ENCODE measurements around the gene BCLAF1.

The BCLAF1 gene

GRCh38 chr6:136289579-136290409, at the start of gene BCLAF1:
TSS of gene BCLAF1 (minus strand) at chr6:136289846. CDS start at chr6:136279866, 9,980 bp downstream.
- H3K9me3 Mint-ChIP-seq, result no peaks in the 10 kb centered on the region

GRCh38 chr6:136338486-136338885, 48.8 kb upstream of the BCLAF1 start:
- DNase-seq (no peak), ATAC-seq (no peak)
- H3K27me3 Mint-ChIP-seq, result no peaks in the 10 kb centered on the region
- no peaks in the 10 kb centered on the region for H3K4me1 Mint-ChIP-seq
- no peak overlapping the region for H3K4me3 Mint-ChIP-seq
- H3K9me3 Mint-ChIP-seq, result no peaks in the 10 kb centered on the region
- H3K27ac Mint-ChIP-seq, result peak overlapping the region in 1 of 2 donors; percentile 63

More at GRCh38 chr6:136289579-136290409, at the start of gene BCLAF1:
- Mint-ChIP-seq H3K4me1 (peaks cover 57% of the 10 kb centered on the region), H3K4me3 (peak within 1 kb of the TSS; percentile 94 to 98), H3K27me3 (no peaks in the 10 kb centered on the region), H3K27ac (peak within 1 kb of the TSS; percentile 100)
- DNase-seq, result peak; percentile 99 to 100
- ATAC-seq, result peak; percentile 91

- no peaks in the 10 kb centered on the region for H3K9me3 Mint-ChIP-seq
- H3K27ac Mint-ChIP-seq, result no peak overlapping the region
- ATAC-seq, result no peak
- H3K4me1 Mint-ChIP-seq, result no peaks in the 10 kb centered on the region
- no peaks in the 10 kb centered on the region for H3K27me3 Mint-ChIP-seq
- no peak overlapping the region for H3K4me3 Mint-ChIP-seq
- no peak for DNase-seq
These were observed 48.0 kb upstream of the BCLAF1 start for GRCh38 chr6:136337606-136338005.

GRCh38 chr6:136337121-136337520, 47.5 kb upstream of the BCLAF1 start:
- Mint-ChIP-seq H3K9me3 (no peaks in the 10 kb centered on the region), H3K4me1 (no peaks in the 10 kb centered on the region), H3K27ac (no peak overlapping the region), H3K27me3 (no peaks in the 10 kb centered on the region), H3K4me3 (no peak overlapping the region)
- DNase-seq (no peak), ATAC-seq (no peak)

- H3K27me3 Mint-ChIP-seq, result no peaks in the 10 kb centered on the region
These were observed 46.2 kb upstream of the BCLAF1 start for GRCh38 chr6:136335736-136336363.

GRCh38 chr6:136334853-136335252, 45.2 kb upstream of the BCLAF1 start:
- Mint-ChIP-seq H3K27ac (no peak overlapping the region), H3K9me3 (no peaks in the 10 kb centered on the region), H3K27me3 (no peaks in the 10 kb centered on the region), H3K4me3 (no peak overlapping the region), H3K4me1 (no peaks in the 10 kb centered on the region)
- DNase-seq, result no peak
- peak; percentile 37 for ATAC-seq

More at GRCh38 chr6:136335736-136336363, 46.2 kb upstream of the BCLAF1 start:
- no peaks in the 10 kb centered on the region for H3K9me3 Mint-ChIP-seq
- H3K4me3 Mint-ChIP-seq, result no peak overlapping the region
- DNase-seq, result no peak
- no peaks in the 10 kb centered on the region for H3K4me1 Mint-ChIP-seq
- ATAC-seq, result no peak
- H3K27ac Mint-ChIP-seq, result no peak overlapping the region

- DNase-seq, result no peak
- Mint-ChIP-seq H3K4me3 (no peak overlapping the region), H3K4me1 (no peaks in the 10 kb centered on the region), H3K27ac (no peak overlapping the region), H3K9me3 (no peaks in the 10 kb centered on the region), H3K27me3 (no peaks in the 10 kb centered on the region)
- no peak for ATAC-seq
These were observed 44.8 kb upstream of the BCLAF1 start for GRCh38 chr6:136334465-136334846.

- H3K4me1 Mint-ChIP-seq, result no peaks in the 10 kb centered on the region
- no peak for DNase-seq
- no peaks in the 10 kb centered on the region for H3K27me3 Mint-ChIP-seq
- no peak overlapping the region for H3K27ac Mint-ChIP-seq
- no peak for ATAC-seq
- no peak overlapping the region for H3K4me3 Mint-ChIP-seq
- H3K9me3 Mint-ChIP-seq, result no peaks in the 10 kb centered on the region
These were observed 44.3 kb upstream of the BCLAF1 start for GRCh38 chr6:136333824-136334464.

GRCh38 chr6:136331461-136331860, 41.8 kb upstream of the BCLAF1 start:
- no peak overlapping the region for H3K4me3 Mint-ChIP-seq
- no peak overlapping the region for H3K27ac Mint-ChIP-seq
- H3K9me3 Mint-ChIP-seq, result no peaks in the 10 kb centered on the region
- ATAC-seq, result no peak
- no peaks in the 10 kb centered on the region for H3K4me1 Mint-ChIP-seq
- no peak for DNase-seq
- H3K27me3 Mint-ChIP-seq, result no peaks in the 10 kb centered on the region

GRCh38 chr6:136330634-136331033, 41.0 kb upstream of the BCLAF1 start:
- Mint-ChIP-seq H3K4me3 (no peak overlapping the region), H3K27ac (no peak overlapping the region), H3K9me3 (no peaks in the 10 kb centered on the region), H3K27me3 (no peaks in the 10 kb centered on the region), H3K4me1 (no peaks in the 10 kb centered on the region)
- ATAC-seq (no peak), DNase-seq (no peak)

GRCh38 chr6:136326038-136326553, 36.5 kb upstream of the BCLAF1 start:
- Mint-ChIP-seq H3K27me3 (no peaks in the 10 kb centered on the region), H3K9me3 (no peaks in the 10 kb centered on the region), H3K4me1 (no peaks in the 10 kb centered on the region), H3K27ac (no peak overlapping the region), H3K4me3 (no peak overlapping the region)
- ATAC-seq, result no peak
- no peak for DNase-seq

GRCh38 chr6:136324686-136325380, 35.2 kb upstream of the BCLAF1 start:
- no peaks in the 10 kb centered on the region for H3K9me3 Mint-ChIP-seq
- H3K27ac Mint-ChIP-seq, result no peak overlapping the region
- no peak overlapping the region for H3K4me3 Mint-ChIP-seq
- no peaks in the 10 kb centered on the region for H3K4me1 Mint-ChIP-seq
- DNase-seq (no peak), ATAC-seq (no peak)
- H3K27me3 Mint-ChIP-seq, result no peaks in the 10 kb centered on the region

- ATAC-seq, result no peak
These were observed 33.9 kb upstream of the BCLAF1 start for GRCh38 chr6:136323431-136324112.

GRCh38 chr6:136319732-136320131, 30.1 kb upstream of the BCLAF1 start:
- ATAC-seq (no peak), DNase-seq (no peak)
- Mint-ChIP-seq H3K4me1 (no peaks in the 10 kb centered on the region), H3K27ac (no peak overlapping the region), H3K27me3 (no peaks in the 10 kb centered on the region), H3K9me3 (no peaks in the 10 kb centered on the region), H3K4me3 (no peak overlapping the region)

More at GRCh38 chr6:136323431-136324112, 33.9 kb upstream of the BCLAF1 start:
- H3K27ac Mint-ChIP-seq, result no peak overlapping the region
- H3K27me3 Mint-ChIP-seq, result no peaks in the 10 kb centered on the region
- no peak overlapping the region for H3K4me3 Mint-ChIP-seq
- H3K4me1 Mint-ChIP-seq, result no peaks in the 10 kb centered on the region
- H3K9me3 Mint-ChIP-seq, result no peaks in the 10 kb centered on the region
- DNase-seq, result no peak

- Mint-ChIP-seq H3K9me3 (no peaks in the 10 kb centered on the region), H3K27me3 (no peaks in the 10 kb centered on the region), H3K4me1 (no peaks in the 10 kb centered on the region), H3K4me3 (no peak overlapping the region), H3K27ac (no peak overlapping the region)
- DNase-seq, result no peak
- ATAC-seq, result no peak
These were observed 29.0 kb upstream of the BCLAF1 start for GRCh38 chr6:136318676-136319075.
